Activated CD8-positive, alpha-beta memory T cell treated with anti-CD3 and anti-CD28 coated beads, Interleukin-2, amount 50 U/mL, for 24 hours (primary cell): Measurements from ENCODE around the gene ZC3H12D.

Source experiments
- DNase-seq: peaks from one replicate; pipeline ENCODE4 v3.0.0-alpha.2; 2020; ENCODE audit errors: extremely low read depth

The ZC3H12D gene

GRCh38 chr6:149414009-149414408 is 70.8 kb downstream of the ZC3H12D start:
- DNase-seq = no peak

- DNase-seq = no peak
Measured at GRCh38 chr6:149410557-149410956, 74.3 kb downstream of the ZC3H12D start.

GRCh38 chr6:149409617-149410016 is 75.2 kb downstream of the ZC3H12D start:
- no peak for DNase-seq

- no peak for DNase-seq
Measured at GRCh38 chr6:149405823-149406765, 78.7 kb downstream of the ZC3H12D start.

- DNase-seq = no peak
Measured at GRCh38 chr6:149403534-149403933, 81.3 kb downstream of the ZC3H12D start.

GRCh38 chr6:149400050-149400449 is 84.8 kb downstream of the ZC3H12D start, which contains the start of gene SUMO4:
TSS of gene SUMO4 (plus strand) at chr6:149400262. CDS start at chr6:149400392, 130 bp downstream.
- DNase-seq = no peak

GRCh38 chr6:149397384-149397783 is 87.4 kb downstream of the ZC3H12D start:
- no peak for DNase-seq
